Stimulated activated CD8-positive, alpha-beta memory T cell treated with anti-CD3 and anti-CD28 coated beads, Interleukin-4, amount 100 ng/mL, for 48 hours (primary cell): ENCODE measurements around the gene DUSP19.
"Not testable (repeated sequence)": the region's sequence is repeated elsewhere in the genome, so short reads cannot be mapped to it uniquely, and the experiment has no call there.

Experiments used
- DNase-seq: peaks from one replicate; pipeline ENCODE4 v3.0.0-alpha.2; 2020

The DUSP19 gene

GRCh38 chr2:183078464-183079138, at the start of gene DUSP19:
DUSP19 (plus strand) TSS chr2:183078747; CDS start chr2:183078934, 187 bp downstream.
- DNase-seq: peak; percentile 94

- no peak for DNase-seq
These were observed 49.3 kb upstream of the DUSP19 start for GRCh38 chr2:183029219-183029618.

GRCh38 chr2:183031911-183032794, 46.4 kb upstream of the DUSP19 start:
- DNase-seq: no peak

GRCh38 chr2:183033951-183034350, 44.6 kb upstream of the DUSP19 start:
- no peak for DNase-seq

GRCh38 chr2:183034806-183035205, 43.7 kb upstream of the DUSP19 start:
- DNase-seq: no peak

- no peak for DNase-seq
These were observed 43.1 kb upstream of the DUSP19 start for GRCh38 chr2:183035298-183035953.

GRCh38 chr2:183035954-183036669, 42.4 kb upstream of the DUSP19 start:
- no peak for DNase-seq

GRCh38 chr2:183037074-183037552, 41.4 kb upstream of the DUSP19 start:
- DNase-seq: no peak

- DNase-seq: peak; percentile 50
These were observed 40.8 kb upstream of the DUSP19 start for GRCh38 chr2:183037553-183038340.

- DNase-seq: peak; percentile 93
These were observed 39.9 kb upstream of the DUSP19 start, which contains the start of gene NCKAP1 for GRCh38 chr2:183038341-183039300. NCKAP1 (minus strand) TSS chr2:183038457; CDS start chr2:183038099, 358 bp downstream.

GRCh38 chr2:183040604-183041003, 37.9 kb upstream of the DUSP19 start:
- DNase-seq: no peak

- DNase-seq: not testable (repeated sequence)
These were observed 35.0 kb upstream of the DUSP19 start for GRCh38 chr2:183043580-183043979.

GRCh38 chr2:183047486-183048125, 30.9 kb upstream of the DUSP19 start:
- not testable (repeated sequence) for DNase-seq

- no peak for DNase-seq
These were observed 29.1 kb upstream of the DUSP19 start for GRCh38 chr2:183049420-183049819.

GRCh38 chr2:183057333-183057985, 21.1 kb upstream of the DUSP19 start:
- no peak for DNase-seq

- no peak for DNase-seq
These were observed 19.0 kb upstream of the DUSP19 start for GRCh38 chr2:183059561-183059960.

- DNase-seq: no peak
These were observed 17.8 kb upstream of the DUSP19 start for GRCh38 chr2:183060571-183061231.

GRCh38 chr2:183063083-183063482, 15.5 kb upstream of the DUSP19 start:
- no peak for DNase-seq

GRCh38 chr2:183068561-183068960, 10.0 kb upstream of the DUSP19 start:
- DNase-seq: no peak
